Esophagus squamous epithelium (tissue), 5 donors: ENCODE data around the gene EIF3F. TPM values are rescaled to one million over a fixed set of nuclear protein-coding genes. Genes with fewer than 3 reads are reported as not detected.

ENCODE experiments used
- DNase-seq: peaks from one replicate; lab custom pipeline; 2025; lab: John Stamatoyannopoulos, UW
- H3K27ac ChIP-seq, 4 donors: fragments of 200-600 bp; sonication (generic); one replicate each; pipeline ENCODE4 v1.5.1; 2016 to 2019; ENCODE audit warnings: mild to moderate bottlenecking in 1 of 4
- H3K27me3 ChIP-seq, 4 donors: fragments of 200-600 bp; sonication (generic); 1 replicate in 3 of 4; 2 replicates in 1 of 4; pipeline versions ENCODE4 v1.5.1 to v1.6.0; 2017 to 2021; ENCODE audit warnings: antibody characterized with exemption in 1 of 4
- H3K36me3 ChIP-seq, 3 donors: fragments of 200-600 bp; sonication (generic); one replicate each; pipeline ENCODE4 v1.5.1; 2016 to 2019
- H3K4me1 ChIP-seq, 3 donors: fragments of 200-600 bp; sonication (generic); one replicate each; pipeline ENCODE4 v1.5.1; 2017 to 2019
- H3K4me3 ChIP-seq, 4 donors: fragments of 200-600 bp; sonication (generic); 1 replicate in 3 of 4; 2 replicates in 1 of 4; pipeline ENCODE4 v1.5.1; 2016 to 2019; ENCODE audit warnings: mild to moderate bottlenecking in 2 of 4, moderate library complexity in 1 of 4
- H3K9me3 ChIP-seq, 3 donors: fragments of 200-600 bp; sonication (generic); one replicate each; pipeline ENCODE4 v1.5.1; 2016 to 2019
- CTCF ChIP-seq, 6 experiments: fragments of 450-650 bp in 4 of 6; fragments of 200-600 bp in 2 of 6; sonication (generic) in 2 of 6; IDR thresholded peaks; one replicate each; pipeline ENCODE4 v1.5.1; 2016 to 2019; ENCODE audit warnings: antibody characterized with exemption in 6 of 6, mild to moderate bottlenecking in 4 of 6, moderate library complexity in 4 of 6
- POLR2A ChIP-seq, 4 donors: fragments of 450-650 bp; IDR thresholded peaks; one replicate each; pipeline ENCODE4 v1.6.1; 2017; ENCODE audit warnings: antibody characterized with exemption in 4 of 4, mild to moderate bottlenecking in 4 of 4, moderate library complexity in 3 of 4
- WGBS, 2 donors: methylation state at CpG; one replicate each; pipeline ENCODE4 v1.1.5; 2018; 5-methylcytosine and 5-hydroxymethylcytosine counted together
- intact Hi-C: fragments of 100-400 bp; cut with DNase I; formaldehyde crosslinking; loops from one replicate; pipeline ENCODE4 v1.15.0; 2022
- total RNA-seq, 4 donors: library from RNA; depleted of rRNA; stranded (reverse); fragments of >200 nt; gene quantifications; one replicate each; pipeline ENCODE4 v1.1.0, GENCODE V29; 2016
- donor health status: DM: yes; HTN: yes; CAD: no.

The EIF3F gene
- total RNA-seq, 4 donors from 2014 or later = 156 to 237 (median 204) TPM

DNA sequence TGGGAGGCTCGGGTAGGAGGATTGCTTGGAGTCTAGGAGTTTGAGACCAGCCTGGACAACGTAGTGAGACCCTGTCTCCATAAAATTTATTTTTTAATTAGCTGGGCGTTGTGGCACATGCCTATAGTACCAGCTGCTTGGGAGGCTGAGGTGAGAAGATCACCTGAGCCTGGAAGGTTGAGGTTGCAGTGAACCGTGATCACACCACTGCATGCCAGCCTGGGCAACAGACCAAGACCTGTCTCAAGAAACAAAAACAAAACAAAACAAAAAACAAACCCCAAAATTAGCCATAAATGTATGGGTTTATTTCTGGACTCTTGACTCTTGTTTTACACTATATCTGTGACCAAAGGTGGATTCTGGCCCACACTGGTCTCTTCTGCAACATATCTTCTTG is 41.6 kb downstream of the EIF3F start:
- intact Hi-C loops = no loop called here
- DNase-seq = no peak
- H3K9me3 ChIP-seq = no peaks in the 10 kb centered on the region
- H3K4me3 ChIP-seq = no peak overlapping the region
- 68 to 69% methylated on average over 3 to 4 of the region's 4 CpGs for WGBS, 2 donors
- no peak overlapping the region for H3K27ac ChIP-seq
- H3K4me1 ChIP-seq = peaks cover 0 to 11% (median 11%) of the 10 kb centered on the region in 3 donors
- no peaks in the 10 kb centered on the region for H3K36me3 ChIP-seq
- no peak for TF ChIP-seq CTCF (IDR thresholded peaks at IDR 0.05)
- TF ChIP-seq POLR2A (IDR thresholded peaks at IDR 0.05) = no peak
- H3K27me3 ChIP-seq = peaks cover 0 to 31% (median 0%) of the 10 kb centered on the region in 4 donors

DNA sequence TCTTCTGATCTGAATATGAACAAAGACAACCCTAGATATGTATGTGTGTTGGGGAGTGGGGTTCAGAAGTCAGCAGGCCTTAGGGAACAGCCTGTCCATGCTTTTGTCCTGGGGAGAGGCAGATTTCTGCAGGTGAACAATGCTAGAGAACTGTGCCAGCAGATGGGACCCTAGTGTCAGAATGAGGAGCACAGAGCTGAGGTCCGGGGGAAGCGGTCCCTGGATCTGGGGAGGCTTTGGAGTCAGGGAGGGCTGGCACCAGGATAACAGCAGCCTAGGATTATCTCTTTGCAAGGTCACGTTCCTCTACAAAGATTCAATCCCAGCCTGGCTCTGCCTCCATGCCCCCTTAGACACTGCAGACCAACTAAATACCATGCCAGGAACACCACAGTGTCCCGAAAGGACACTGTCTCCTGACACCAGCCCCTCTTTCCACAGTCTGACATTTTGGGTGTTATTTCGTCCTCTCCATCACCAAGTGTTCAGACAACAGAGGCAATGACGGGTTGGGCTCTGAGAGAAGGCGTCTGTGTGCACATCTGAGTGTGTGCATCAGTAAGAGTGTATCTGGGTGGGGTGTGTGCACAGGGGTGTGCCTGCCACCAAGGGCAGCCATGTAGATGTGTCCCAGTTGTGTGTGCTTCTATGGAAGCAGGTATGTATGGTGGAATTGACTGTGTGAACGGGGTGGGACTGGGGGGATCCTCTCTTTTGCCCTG is 43.5 kb downstream of the EIF3F start:
- Histone ChIP-seq H3K36me3 (no peaks in the 10 kb centered on the region), H3K4me1 (peaks cover 5 to 31% (median 21%) of the 10 kb centered on the region in 3 donors), H3K4me3 (no peak overlapping the region), H3K9me3 (no peaks in the 10 kb centered on the region), H3K27me3 (peaks cover 0 to 35% (median 0%) of the 10 kb centered on the region in 4 donors), H3K27ac (no peak overlapping the region)
- TF ChIP-seq POLR2A (IDR thresholded peaks at IDR 0.05) (no peak), CTCF (IDR thresholded peaks at IDR 0.05) (no peak)
- DNase-seq = no peak
- intact Hi-C loops = no loop called here
- WGBS, 2 donors = 83 to 90% methylated on average over 4 to 8 of the region's 8 CpGs

DNA sequence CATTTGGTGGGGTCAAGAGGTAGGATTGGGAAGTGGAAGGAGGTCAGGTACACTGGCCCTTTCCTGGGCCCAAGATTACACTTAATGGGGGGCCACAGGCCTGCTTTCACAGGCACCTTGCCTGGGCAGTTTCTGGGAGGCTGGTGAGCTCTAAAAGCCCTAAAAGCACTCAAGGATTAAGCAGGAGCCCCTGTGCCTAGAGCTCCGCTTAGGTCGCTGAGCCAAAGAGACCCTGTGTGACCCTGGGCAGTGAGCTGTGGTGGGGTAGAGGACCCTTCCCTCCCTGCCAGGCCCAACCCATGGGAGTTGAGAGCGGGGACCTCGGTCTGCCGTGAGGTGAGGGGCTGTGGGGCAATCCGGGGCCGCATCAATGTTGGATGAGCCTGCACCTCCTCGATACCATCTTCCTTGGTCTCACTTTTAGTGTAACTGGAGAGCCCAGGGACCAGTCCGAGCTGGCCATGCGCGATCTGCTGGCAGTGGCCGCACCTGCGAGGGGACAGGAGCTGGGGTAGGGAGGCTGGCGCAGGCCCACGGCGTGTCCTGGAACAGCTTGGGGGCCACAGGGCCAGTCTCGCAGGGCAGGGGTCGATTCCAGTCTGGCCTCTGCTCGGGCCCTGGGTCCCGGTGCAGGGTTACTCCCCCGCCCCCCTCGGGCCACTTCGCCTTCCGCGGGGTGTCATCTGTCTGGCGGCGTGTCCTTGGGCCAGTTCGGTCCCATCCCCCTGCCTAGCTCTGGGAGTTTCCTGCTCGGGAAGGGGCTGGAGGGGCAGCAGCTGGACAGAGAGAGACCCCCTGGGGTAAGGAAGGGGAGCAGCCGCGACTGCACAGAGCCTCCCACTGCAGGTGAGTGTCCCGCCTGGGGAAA is 44.3 kb downstream of the EIF3F start:
- no peak overlapping the region for H3K4me3 ChIP-seq
- 78 to 89% methylated on average over 6 to 16 of the region's 32 CpGs for WGBS, 2 donors
- no peaks in the 10 kb centered on the region for H3K36me3 ChIP-seq
- no peak overlapping the region for H3K27ac ChIP-seq
- no peak for DNase-seq
- intact Hi-C loops = no loop called here
- H3K9me3 ChIP-seq = no peaks in the 10 kb centered on the region
- peaks cover 0 to 35% (median 0%) of the 10 kb centered on the region in 4 donors for H3K27me3 ChIP-seq
- H3K4me1 ChIP-seq = peaks cover 5 to 38% (median 22%) of the 10 kb centered on the region in 3 donors
- TF ChIP-seq CTCF (IDR thresholded peaks at IDR 0.05) (no peak), POLR2A (IDR thresholded peaks at IDR 0.05) (no peak)

- Histone ChIP-seq H3K4me3 (no peak overlapping the region), H3K9me3 (no peaks in the 10 kb centered on the region), H3K36me3 (no peaks in the 10 kb centered on the region), H3K27me3 (peaks cover 0 to 35% (median 0%) of the 10 kb centered on the region in 4 donors), H3K4me1 (peaks cover 5 to 38% (median 22%) of the 10 kb centered on the region in 3 donors), H3K27ac (no peak overlapping the region)
- intact Hi-C loops = no loop called here
- TF ChIP-seq CTCF (IDR thresholded peaks at IDR 0.05) (no peak), POLR2A (IDR thresholded peaks at IDR 0.05) (no peak)
- WGBS, 2 donors = 60 to 85% methylated on average over 3 to 6 of the region's 10 CpGs
- DNase-seq = no peak
These were observed 45.0 kb downstream of the EIF3F start for GRCh38 chr11:8032122-8032521.
